ENCODE data around the gene MYO1A. TPM values are rescaled to one million over a fixed set of nuclear protein-coding genes. Genes with fewer than 3 reads are reported as not detected.
"Not testable (repeated sequence)": the region's sequence is repeated elsewhere in the genome, so short reads cannot be mapped to it uniquely, and the experiment has no call there.

The MYO1A gene
- total RNA-seq, 1 donor from 2014 or later = 0.36 TPM

DNA sequence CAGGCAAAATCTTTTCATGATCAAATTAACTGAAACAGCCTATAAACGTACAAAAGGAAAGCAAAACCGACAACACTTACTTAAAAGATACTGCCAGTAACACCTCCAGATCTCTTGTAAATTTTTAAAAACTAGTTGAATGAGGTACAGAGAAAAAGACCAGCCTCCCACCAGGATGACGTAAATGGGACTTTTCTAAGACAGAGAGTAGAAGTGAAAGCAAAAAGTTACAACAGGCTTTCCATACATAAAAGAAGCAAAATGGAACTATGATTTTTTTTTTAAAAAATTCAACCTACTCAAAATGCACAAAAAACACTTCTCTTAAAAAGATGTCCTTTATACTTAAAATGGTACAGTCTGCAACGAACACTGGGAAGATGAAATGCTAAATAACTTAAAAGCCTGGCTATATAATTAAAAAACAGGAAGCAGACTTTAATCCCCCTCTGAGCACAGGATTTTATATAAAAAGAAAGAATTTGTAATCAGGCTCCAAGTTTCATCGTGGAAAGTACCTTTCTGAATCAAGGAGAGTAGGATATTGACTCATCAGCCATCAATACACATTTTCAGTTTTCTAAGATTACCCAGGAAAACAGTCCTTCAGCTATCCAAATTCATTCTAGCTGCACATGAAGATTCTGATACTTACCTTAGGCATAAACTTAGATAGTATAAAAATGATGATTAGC lies 14.2 kb upstream of the MYO1A start:
- Mint-ChIP-seq H3K27me3 (ENCODE audit: unreplicated experiment) (no peaks in the 10 kb centered on the region), H3K4me1 (ENCODE audit: unreplicated experiment) (no peaks in the 10 kb centered on the region), H3K27ac (ENCODE audit: unreplicated experiment) (no peak overlapping the region), H3K36me3 (ENCODE audit: low read depth, unreplicated experiment) (peaks cover 9% of the 10 kb centered on the region), H3K9me3 (ENCODE audit: unreplicated experiment) (no peaks in the 10 kb centered on the region), H3K4me3 (ENCODE audit: unreplicated experiment) (no peak overlapping the region)
- no peak for DNase-seq (ENCODE audit: low spot score)
- TF ChIP-seq, protein P1, sequence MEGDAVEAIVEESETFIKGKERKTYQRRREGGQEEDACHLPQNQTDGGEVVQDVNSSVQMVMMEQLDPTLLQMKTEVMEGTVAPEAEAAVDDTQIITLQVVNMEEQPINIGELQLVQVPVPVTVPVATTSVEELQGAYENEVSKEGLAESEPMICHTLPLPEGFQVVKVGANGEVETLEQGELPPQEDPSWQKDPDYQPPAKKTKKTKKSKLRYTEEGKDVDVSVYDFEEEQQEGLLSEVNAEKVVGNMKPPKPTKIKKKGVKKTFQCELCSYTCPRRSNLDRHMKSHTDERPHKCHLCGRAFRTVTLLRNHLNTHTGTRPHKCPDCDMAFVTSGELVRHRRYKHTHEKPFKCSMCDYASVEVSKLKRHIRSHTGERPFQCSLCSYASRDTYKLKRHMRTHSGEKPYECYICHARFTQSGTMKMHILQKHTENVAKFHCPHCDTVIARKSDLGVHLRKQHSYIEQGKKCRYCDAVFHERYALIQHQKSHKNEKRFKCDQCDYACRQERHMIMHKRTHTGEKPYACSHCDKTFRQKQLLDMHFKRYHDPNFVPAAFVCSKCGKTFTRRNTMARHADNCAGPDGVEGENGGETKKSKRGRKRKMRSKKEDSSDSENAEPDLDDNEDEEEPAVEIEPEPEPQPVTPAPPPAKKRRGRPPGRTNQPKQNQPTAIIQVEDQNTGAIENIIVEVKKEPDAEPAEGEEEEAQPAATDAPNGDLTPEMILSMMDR (IDR thresholded peaks at IDR 0.05; ENCODE audit: unreplicated experiment) = no peak

DNA sequence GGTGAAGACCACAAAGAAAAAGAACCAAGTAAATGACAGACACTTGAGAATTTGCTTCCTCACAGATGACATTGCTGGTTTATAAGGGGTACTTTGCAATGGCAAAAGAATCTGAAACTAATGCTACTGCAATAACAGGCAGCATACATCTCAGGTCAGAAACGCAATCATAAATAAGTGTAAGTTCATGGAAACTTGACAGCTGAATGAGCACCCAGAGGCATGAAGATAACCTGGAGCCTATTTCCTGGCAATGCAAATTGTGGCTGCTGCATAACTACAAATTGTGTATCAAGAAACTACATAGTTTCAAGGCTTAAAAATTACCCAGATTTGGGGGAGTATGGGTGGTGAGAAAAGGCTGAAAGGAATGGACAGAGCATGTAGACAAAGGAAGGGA lies 8.5 kb upstream of the MYO1A start:
- TF ChIP-seq, protein P1 (IDR thresholded peaks at IDR 0.05; ENCODE audit: unreplicated experiment) = no peak
- no peaks in the 10 kb centered on the region for H3K27me3 Mint-ChIP-seq (ENCODE audit: unreplicated experiment)
- DNase-seq (ENCODE audit: low spot score) = no peak
- H3K4me1 Mint-ChIP-seq (ENCODE audit: unreplicated experiment) = peaks cover 8% of the 10 kb centered on the region
- H3K9me3 Mint-ChIP-seq (ENCODE audit: unreplicated experiment) = no peaks in the 10 kb centered on the region
- no peaks in the 10 kb centered on the region for H3K36me3 Mint-ChIP-seq (ENCODE audit: low read depth, unreplicated experiment)
- H3K4me3 Mint-ChIP-seq (ENCODE audit: unreplicated experiment) = no peak overlapping the region
- H3K27ac Mint-ChIP-seq (ENCODE audit: unreplicated experiment) = peak overlapping the region; percentile 73

DNA sequence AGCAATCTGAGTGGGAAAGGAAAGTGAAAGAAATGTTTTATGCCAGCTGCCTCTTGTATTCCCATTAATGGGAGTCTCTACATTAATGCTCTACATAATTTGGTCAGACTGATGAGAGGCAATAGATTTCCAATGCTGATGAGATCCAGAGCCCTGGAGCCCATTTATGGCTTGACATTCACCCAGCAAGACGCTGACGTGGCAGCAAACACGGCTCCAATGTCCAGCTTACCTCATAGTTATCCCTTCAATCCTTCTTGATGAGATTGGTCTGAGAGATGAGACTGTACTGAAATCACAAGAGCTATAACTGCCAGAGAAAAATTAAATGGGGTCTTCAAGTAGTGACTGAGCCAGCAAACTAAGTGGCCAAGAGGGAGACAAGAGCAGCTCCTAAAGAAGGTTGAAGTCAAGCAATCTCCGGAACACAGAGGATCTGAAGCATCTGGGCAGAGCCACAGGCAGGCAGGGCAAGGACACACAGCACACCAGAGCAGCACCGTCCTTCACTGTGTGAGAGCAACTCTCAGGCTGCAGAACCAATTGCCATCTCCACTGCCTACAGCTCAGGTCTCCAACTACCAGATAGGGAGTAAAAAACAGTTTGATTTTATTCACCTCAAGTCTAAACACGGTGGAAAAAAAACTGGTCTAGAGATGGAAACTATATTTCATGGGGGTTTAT lies 7.3 kb upstream of the MYO1A start:
- DNase-seq (ENCODE audit: low spot score) = no peak
- Mint-ChIP-seq H3K4me3 (ENCODE audit: unreplicated experiment) (no peak overlapping the region), H3K27ac (ENCODE audit: unreplicated experiment) (no peak overlapping the region), H3K36me3 (ENCODE audit: low read depth, unreplicated experiment) (no peaks in the 10 kb centered on the region), H3K9me3 (ENCODE audit: unreplicated experiment) (no peaks in the 10 kb centered on the region), H3K4me1 (ENCODE audit: unreplicated experiment) (peaks cover 8% of the 10 kb centered on the region), H3K27me3 (ENCODE audit: unreplicated experiment) (no peaks in the 10 kb centered on the region)
- TF ChIP-seq, protein P1 (IDR thresholded peaks at IDR 0.05; ENCODE audit: unreplicated experiment) = no peak

GRCh38 chr12:57055824-57056223 lies 5.9 kb upstream of the MYO1A start:
- no peak for DNase-seq (ENCODE audit: low spot score)
- no peak overlapping the region for H3K4me3 Mint-ChIP-seq (ENCODE audit: unreplicated experiment)
- H3K4me1 Mint-ChIP-seq (ENCODE audit: unreplicated experiment) = peaks cover 8% of the 10 kb centered on the region
- H3K27ac Mint-ChIP-seq (ENCODE audit: unreplicated experiment) = peak overlapping the region; percentile 30
- TF ChIP-seq, protein P1 (IDR thresholded peaks at IDR 0.05; ENCODE audit: unreplicated experiment) = no peak
- H3K9me3 Mint-ChIP-seq (ENCODE audit: unreplicated experiment) = no peaks in the 10 kb centered on the region
- no peaks in the 10 kb centered on the region for H3K27me3 Mint-ChIP-seq (ENCODE audit: unreplicated experiment)
- H3K36me3 Mint-ChIP-seq (ENCODE audit: low read depth, unreplicated experiment) = no peaks in the 10 kb centered on the region

- H3K27ac Mint-ChIP-seq (ENCODE audit: unreplicated experiment); DNase-seq (ENCODE audit: low spot score); H3K27me3 Mint-ChIP-seq (ENCODE audit: unreplicated experiment); H3K9me3 Mint-ChIP-seq (ENCODE audit: unreplicated experiment); H3K4me3 Mint-ChIP-seq (ENCODE audit: unreplicated experiment); H3K36me3 Mint-ChIP-seq (ENCODE audit: low read depth, unreplicated experiment); H3K4me1 Mint-ChIP-seq (ENCODE audit: unreplicated experiment): not testable (repeated sequence)
Measured at GRCh38 chr12:57053901-57054300, 4.0 kb upstream of the MYO1A start.

DNA sequence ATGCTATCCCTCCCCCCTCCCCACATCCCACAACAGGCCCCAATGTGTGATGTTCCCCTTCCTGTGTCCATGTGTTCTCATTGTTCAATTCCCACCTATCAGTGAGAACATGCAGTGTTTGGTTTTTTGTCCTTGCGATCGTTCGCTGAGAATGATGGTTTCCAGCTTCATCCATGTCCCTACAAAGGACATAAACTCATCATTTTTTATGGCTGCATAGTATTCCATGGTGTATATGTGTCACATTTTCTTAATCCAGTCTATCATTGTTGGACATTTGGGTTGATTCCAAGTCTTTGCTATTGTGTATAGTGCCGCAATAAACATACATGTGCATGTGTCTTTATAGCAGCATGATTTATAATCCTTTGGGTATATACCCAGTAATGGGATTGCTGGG lies 3.2 kb upstream of the MYO1A start:
- not testable (repeated sequence) for H3K27me3 Mint-ChIP-seq (ENCODE audit: unreplicated experiment); H3K4me3 Mint-ChIP-seq (ENCODE audit: unreplicated experiment); DNase-seq (ENCODE audit: low spot score); H3K36me3 Mint-ChIP-seq (ENCODE audit: low read depth, unreplicated experiment); H3K27ac Mint-ChIP-seq (ENCODE audit: unreplicated experiment); H3K9me3 Mint-ChIP-seq (ENCODE audit: unreplicated experiment); H3K4me1 Mint-ChIP-seq (ENCODE audit: unreplicated experiment)
